Spleen (tissue), 11 donors: Measurements from ENCODE around the gene ACER3. TPM values are rescaled to one million over a fixed set of nuclear protein-coding genes. Genes with fewer than 3 reads are reported as not detected.
"Not testable (repeated sequence)": the region's sequence is repeated elsewhere in the genome, so short reads cannot be mapped to it uniquely, and the experiment has no call there.

Source experiments
- DNase-seq: peaks from one replicate; pipeline ENCODE4 v3.0.0-alpha.2; 2020
- H3K27ac ChIP-seq, 8 donors: fragments of 200-600 bp; sonication (generic) in 7 of 8; 1 replicate in 4 of 8; 2 replicates in 4 of 8; pipeline versions ENCODE4 v1.5.0 to v1.8.0; 2016 to 2021; ENCODE audit warnings: inconsistent platforms in 4 of 8, mild to moderate bottlenecking in 4 of 8, moderate library complexity in 1 of 8
- H3K27me3 ChIP-seq, 7 donors: fragments of 200-600 bp; sonication (generic) in 6 of 7; replicated peaks in 1 of 7; 1 replicate in 4 of 7; 2 replicates in 3 of 7; pipeline versions ENCODE4 v1.5.0 to v1.8.0; 2016 to 2021; ENCODE audit warnings: inconsistent platforms in 3 of 7, mild to moderate bottlenecking in 1 of 7
- H3K36me3 ChIP-seq, 6 donors: fragments of 200-600 bp; sonication (generic) in 5 of 6; 1 replicate in 4 of 6; 2 replicates in 2 of 6; pipeline versions ENCODE4 v1.5.0 to v1.8.0; 2016 to 2021; ENCODE audit warnings: inconsistent platforms in 2 of 6
- H3K4me1 ChIP-seq, 6 donors: fragments of 200-600 bp; sonication (generic) in 5 of 6; 1 replicate in 3 of 6; 2 replicates in 3 of 6; pipeline versions ENCODE4 v1.5.0 to v1.8.0; 2016 to 2021; ENCODE audit warnings: inconsistent platforms in 3 of 6
- H3K4me3 ChIP-seq, 8 donors: fragments of 200-600 bp; sonication (generic) in 7 of 8; 1 replicate in 4 of 8; 2 replicates in 4 of 8; pipeline versions ENCODE4 v1.5.0 to v1.8.0; 2016 to 2021; ENCODE audit warnings: inconsistent platforms in 4 of 8, mild to moderate bottlenecking in 4 of 8, moderate library complexity in 2 of 8
- H3K9me3 ChIP-seq, 8 donors: fragments of 200-600 bp; sonication (generic) in 7 of 8; 1 replicate in 4 of 8; 2 replicates in 4 of 8; pipeline versions ENCODE4 v1.5.0 to v1.8.0; 2016 to 2021; ENCODE audit warnings: inconsistent platforms in 4 of 8
- CTCF ChIP-seq, 11 experiments: fragments of 200-600 bp in 7 of 11; fragments of 450-650 bp in 4 of 11; sonication (generic) in 4 of 11; IDR thresholded peaks in 8 of 11; conservative IDR thresholded peaks in 3 of 11; 1 replicate in 7 of 11; 2 replicates in 4 of 11; pipeline versions ENCODE4 v1.4.0 to v1.8.0; 2016 to 2021; ENCODE audit warnings: antibody characterized with exemption in 11 of 11, inconsistent platforms in 4 of 11, mild to moderate bottlenecking in 1 of 11
- POLR2A ChIP-seq, 3 donors: fragments of 450-650 bp; IDR thresholded peaks; one replicate each; pipeline ENCODE4 v1.5.1; 2017; ENCODE audit warnings: antibody characterized with exemption in 3 of 3, mild to moderate bottlenecking in 1 of 3
- POLR2AphosphoS5 ChIP-seq, 3 donors: sonication (generic); formaldehyde crosslinking; IDR thresholded peaks; one replicate each; pipeline ENCODE4 v1.5.1; 2017; ENCODE audit warnings: antibody characterized with exemption in 3 of 3
- WGBS, 5 donors: extraction: QIAGEN DNeasy Blood & Tissue Kit in 3 of 5; methylation state at CpG; one replicate each; pipeline versions ENCODE4 v1.1.5 to v1.1.7; 2013 to 2018; 5-methylcytosine and 5-hydroxymethylcytosine counted together
- intact Hi-C: fragments of 100-400 bp; cut with DNase I; formaldehyde crosslinking; loops from one replicate; pipeline ENCODE4 v1.15.0; 2023; ENCODE audit warnings: low total_unique reads
- polyA plus RNA-seq, 3 donors: library from polyadenylated mRNA; stranded (reverse); fragments of 200-250 nt; gene quantifications; one replicate each; pipeline ENCODE4 v1.2.1, GENCODE V29; 2013
- total RNA-seq, 7 donors: library from RNA; depleted of rRNA in 3 of 7; stranded (reverse); fragments of >200 nt in 3 of 7; fragmentation: NEBNext Ultra II Directional in 4 of 7; extraction: Animal tissue kit (Norgen Biotek cat#: 25700) in 4 of 7; gene quantifications; one replicate each; pipeline versions ENCODE4 v1.1.0 to v1.2.1, GENCODE V29; 2016 to 2021
- donor health status: healthy with polysubstance abuse.
- donor health status: DM: no; HTN: no; CAD: no; lungs with moderate emphysema.
- donor health status: DM: no; HTN: no; CAD: no.
- donor health status: Bipolar disorder and iron deficiency.
- donor health status: healthy.
- donor health status: DM: no; HTN: no; CAD: no.
- donor health status: DM: yes; HTN: yes; CAD: no.

Gene ACER3
- total and polyA plus RNA-seq, 10 donors = 2.9 to 52.2 (median 32.1) TPM

- intact Hi-C loops = no loop called here
- H3K36me3 ChIP-seq = peaks cover 0 to 40% (median 0%) of the 10 kb centered on the region in 6 donors
- no peaks in the 10 kb centered on the region for H3K4me1 ChIP-seq
- TF ChIP-seq POLR2AphosphoS5 (IDR thresholded peaks at IDR 0.05) (no peak), POLR2A (IDR thresholded peaks at IDR 0.05) (no peak), CTCF (IDR thresholded peaks at IDR 0.05 in 8 of 11, conservative IDR thresholded peaks at IDR 0.05 in 3 of 11) (no peak)
- H3K9me3 ChIP-seq = no peaks in the 10 kb centered on the region
- no peak overlapping the region for H3K4me3 ChIP-seq
- H3K27ac ChIP-seq = no peak overlapping the region
- no peaks in the 10 kb centered on the region for H3K27me3 ChIP-seq
- DNase-seq = no peak
Measured at GRCh38 chr11:77009533-77010160, 148.9 kb downstream of the ACER3 start.

- intact Hi-C loops = no loop called here
- no peak overlapping the region for H3K4me3 ChIP-seq
- no peaks in the 10 kb centered on the region for H3K4me1 ChIP-seq
- no peaks in the 10 kb centered on the region for H3K27me3 ChIP-seq
- no peaks in the 10 kb centered on the region for H3K9me3 ChIP-seq
- no peak for TF ChIP-seq POLR2AphosphoS5 (IDR thresholded peaks at IDR 0.05)
- no peak for TF ChIP-seq POLR2A (IDR thresholded peaks at IDR 0.05)
- TF ChIP-seq CTCF (IDR thresholded peaks at IDR 0.05 in 8 of 11, conservative IDR thresholded peaks at IDR 0.05 in 3 of 11) = no peak
- H3K27ac ChIP-seq = no peak overlapping the region
- no peak for DNase-seq
- peaks cover 0 to 58% (median 4%) of the 10 kb centered on the region in 6 donors for H3K36me3 ChIP-seq
- 93 to 98% (median 95%) methylated on average over 2 of the region's 2 CpGs for WGBS, 5 donors
Measured at GRCh38 chr11:77014669-77015068, 154.0 kb downstream of the ACER3 start.

- peaks cover 0 to 75% (median 14%) of the 10 kb centered on the region in 6 donors for H3K36me3 ChIP-seq
- H3K9me3 ChIP-seq, intact Hi-C loops, H3K27ac ChIP-seq, H3K27me3 ChIP-seq, DNase-seq, H3K4me3 ChIP-seq, H3K4me1 ChIP-seq: not testable (repeated sequence)
- 62 to 83% (median 80%) methylated on average over 2 of the region's 2 CpGs for WGBS, 5 donors
Measured at GRCh38 chr11:77018396-77018924, 157.7 kb downstream of the ACER3 start.

GRCh38 chr11:77019976-77020595 is 159.4 kb downstream of the ACER3 start:
- intact Hi-C loops = no loop called here
- no peak for DNase-seq

More at GRCh38 chr11:77019976-77020595, 159.4 kb downstream of the ACER3 start:
- Histone ChIP-seq H3K4me3 (no peak overlapping the region), H3K9me3 (no peaks in the 10 kb centered on the region), H3K27me3 (no peaks in the 10 kb centered on the region), H3K4me1 (no peaks in the 10 kb centered on the region), H3K36me3 (peaks cover 0 to 78% (median 14%) of the 10 kb centered on the region in 6 donors), H3K27ac (no peak overlapping the region)
- WGBS, 5 donors = 91 to 98% (median 95%) methylated on average over 2 of the region's 2 CpGs
- no peak for TF ChIP-seq CTCF (IDR thresholded peaks at IDR 0.05 in 8 of 11, conservative IDR thresholded peaks at IDR 0.05 in 3 of 11)
- TF ChIP-seq POLR2A (IDR thresholded peaks at IDR 0.05) = no peak
- TF ChIP-seq POLR2AphosphoS5 (IDR thresholded peaks at IDR 0.05) = no peak
